HG03196 (cell line): Measurements from ENCODE around the gene ZG16.

ENCODE experiments used
- ATAC-seq: cut with Tn5 transposase; IDR thresholded peaks from one replicate; pipeline ENCODE4 v1.9.1; 2021; ENCODE audit not compliant: unreplicated experiment

The ZG16 gene

GRCh38 chr16:29807426-29808218 lies 29.6 kb downstream of the ZG16 start:
- peak; percentile 15 for ATAC-seq

GRCh38 chr16:29808219-29808900 lies 30.3 kb downstream of the ZG16 start:
- ATAC-seq: no peak

GRCh38 chr16:29809031-29809747 lies 31.1 kb downstream of the ZG16 start:
- ATAC-seq: no peak

GRCh38 chr16:29809850-29810698 lies 32.0 kb downstream of the ZG16 start:
- ATAC-seq: no peak

GRCh38 chr16:29810699-29811169 lies 32.7 kb downstream of the ZG16 start:
- no peak for ATAC-seq

- no peak for ATAC-seq
Measured at GRCh38 chr16:29811170-29811895, 33.3 kb downstream of the ZG16 start.

- ATAC-seq: no peak
Measured at GRCh38 chr16:29811896-29812665, 34.0 kb downstream of the ZG16 start, which contains the start of gene PRRT2. PRRT2 (plus strand) TSS chr16:29812193; CDS start chr16:29813055, 862 bp downstream.

- ATAC-seq: no peak
Measured at GRCh38 chr16:29812754-29813643, 34.9 kb downstream of the ZG16 start.

- ATAC-seq: no peak
Measured at GRCh38 chr16:29813644-29814562, 35.8 kb downstream of the ZG16 start.

GRCh38 chr16:29814592-29814991 lies 36.5 kb downstream of the ZG16 start:
- ATAC-seq: no peak

GRCh38 chr16:29815032-29815721 lies 37.1 kb downstream of the ZG16 start:
- ATAC-seq: no peak

GRCh38 chr16:29815793-29816693 lies 38.0 kb downstream of the ZG16 start, which contains the start of gene PAGR1:
PAGR1 (plus strand) TSS chr16:29816152; CDS start chr16:29816526, 374 bp downstream.
- ATAC-seq: peak; percentile 52

GRCh38 chr16:29816694-29817441 lies 38.8 kb downstream of the ZG16 start:
- peak; percentile 7 for ATAC-seq

- ATAC-seq: no peak
Measured at GRCh38 chr16:29818082-29818481, 40.0 kb downstream of the ZG16 start.

- ATAC-seq: no peak
Measured at GRCh38 chr16:29819506-29819905, 41.5 kb downstream of the ZG16 start.
